Hematopoietic multipotent progenitor cell (in vitro differentiated cells): ENCODE results near the gene CHSY3. TPM values are rescaled to one million over a fixed set of nuclear protein-coding genes. Genes with fewer than 3 reads are reported as not detected.

ENCODE experiments used
- DNase-seq, 3 donors: peaks; one replicate each; pipeline ENCODE4 v3.0.0-alpha.2; 2011 to 2015; ENCODE audit warnings: low read depth in 2 of 3, low spot score in 2 of 3
- total RNA-seq: library from RNA; depleted of rRNA; stranded (reverse); fragments of >200 nt; gene quantifications from one replicate; pipeline ENCODE4 v1.2.3, GENCODE V29; 2012

The CHSY3 gene
- total RNA-seq, 1 donor, result 0.27 TPM

- DNase-seq, result no peak
Observed at GRCh38 chr5:130078661-130079060, 174.4 kb downstream of the CHSY3 start.

DNA sequence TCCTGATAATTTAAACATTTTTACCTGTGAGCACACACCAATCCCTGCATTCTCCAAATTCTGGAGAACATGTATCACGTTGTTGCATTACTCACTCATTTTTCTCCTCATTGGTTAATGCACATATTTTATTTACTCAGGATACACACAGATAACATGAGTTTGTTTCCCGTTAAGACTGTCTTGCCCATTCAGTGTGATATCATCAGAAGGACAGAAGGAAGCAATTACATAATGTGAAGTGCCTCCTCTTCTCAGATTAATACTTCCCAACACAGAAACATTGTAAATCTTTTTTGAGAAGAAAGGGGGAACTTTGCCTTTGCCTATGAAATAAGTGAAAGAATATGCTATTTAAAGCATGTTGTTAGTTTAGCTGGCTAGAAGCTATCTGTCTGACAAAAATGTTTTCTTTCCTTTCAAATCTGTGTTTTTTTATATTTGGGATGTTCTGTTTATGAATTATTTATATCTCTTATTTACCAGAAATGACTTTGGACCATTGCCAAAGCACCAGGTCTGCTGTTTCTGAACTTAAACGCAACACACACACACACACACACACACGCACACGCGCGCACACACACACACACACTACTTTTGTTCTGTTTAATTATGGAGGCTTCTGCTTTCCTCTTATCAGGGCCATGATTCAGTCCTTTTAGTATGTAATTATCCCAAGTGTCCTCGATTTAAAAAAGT lies 186.5 kb downstream of the CHSY3 start:
- no peak for DNase-seq

GRCh38 chr5:130092991-130093390 lies 188.7 kb downstream of the CHSY3 start:
- DNase-seq, result no peak

- DNase-seq, result no peak
Observed at GRCh38 chr5:130096483-130096882, 192.2 kb downstream of the CHSY3 start.

- DNase-seq, result no peak
Observed at GRCh38 chr5:130099008-130099407, 194.7 kb downstream of the CHSY3 start.

- no peak for DNase-seq
Observed at GRCh38 chr5:130102375-130102774, 198.1 kb downstream of the CHSY3 start.

DNA sequence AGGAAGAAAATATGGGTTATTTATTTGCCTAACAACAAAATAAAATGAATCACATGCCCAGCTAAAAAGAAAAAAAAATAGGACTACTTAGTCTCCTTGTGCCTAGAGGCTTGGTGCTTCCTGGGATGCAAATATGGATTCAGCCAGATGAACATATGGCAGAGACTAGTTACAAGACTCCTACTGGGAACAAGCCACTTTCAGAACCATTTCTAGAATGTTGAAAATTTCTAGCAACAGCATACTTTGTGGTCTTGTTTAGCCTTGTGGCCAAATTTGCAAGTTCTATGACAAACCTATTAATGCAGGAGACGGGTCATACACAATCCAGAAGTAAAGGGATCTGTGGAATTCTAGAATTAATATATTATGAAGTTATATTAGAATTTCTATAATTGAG lies 198.7 kb downstream of the CHSY3 start:
- no peak for DNase-seq

DNA sequence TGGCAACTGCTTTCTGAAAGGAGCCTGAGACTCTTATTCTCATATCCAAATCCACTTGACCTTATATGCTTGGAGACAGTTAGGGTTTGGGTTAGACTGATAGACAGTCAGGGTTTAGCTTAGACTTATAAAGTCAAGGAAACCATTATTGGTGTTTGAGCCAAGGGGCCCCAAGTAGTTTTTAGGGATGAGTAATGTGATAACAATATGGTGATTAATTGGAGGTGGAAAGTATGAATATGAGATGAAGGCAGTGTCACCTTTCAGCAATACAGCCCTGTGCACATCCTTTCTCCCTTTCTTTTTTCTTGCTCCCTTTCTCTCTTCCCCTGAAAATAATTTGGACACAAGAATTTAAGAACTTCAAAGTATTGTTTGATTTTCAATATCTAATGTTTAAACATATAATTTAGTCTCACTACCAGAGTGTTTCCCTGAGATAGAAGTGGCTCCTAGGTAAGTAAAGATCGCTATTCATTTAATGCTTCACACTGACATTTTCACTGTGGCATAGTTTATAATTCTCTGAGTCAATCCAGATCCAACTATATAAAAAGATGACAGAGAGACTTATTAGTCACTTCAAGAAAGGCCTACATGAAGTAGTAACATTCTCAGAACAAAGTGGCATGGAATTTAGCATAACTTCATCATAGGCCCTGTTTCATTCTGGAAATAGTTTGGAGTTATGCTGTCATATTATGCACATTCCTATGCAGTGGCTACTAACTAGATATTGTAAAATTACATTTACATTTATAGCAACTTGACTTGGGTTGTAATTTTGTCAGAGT lies 200.8 kb downstream of the CHSY3 start:
- no peak for DNase-seq

GRCh38 chr5:130106480-130106879 lies 202.2 kb downstream of the CHSY3 start:
- DNase-seq, result no peak

DNA sequence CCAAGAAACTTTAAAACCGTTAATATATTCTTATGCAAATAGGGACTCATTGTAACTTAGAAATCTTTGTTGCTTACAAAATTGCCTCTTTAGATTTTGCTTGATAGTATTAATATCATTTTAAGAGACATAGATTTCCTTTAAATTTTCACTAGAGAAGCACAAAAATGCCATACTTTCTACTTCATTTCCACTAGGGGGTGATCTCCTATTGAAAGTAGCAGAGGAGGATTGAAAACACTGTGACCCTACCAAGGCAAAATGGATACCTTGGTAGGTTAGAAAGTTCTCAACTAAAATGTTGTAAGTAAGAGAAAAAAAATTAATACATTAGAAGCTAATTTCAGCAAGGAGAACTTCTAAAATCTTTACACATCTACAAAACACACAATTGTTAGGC lies 204.9 kb downstream of the CHSY3 start:
- DNase-seq, result peak in 2 of 3 donors; percentile 27 to 68

DNA sequence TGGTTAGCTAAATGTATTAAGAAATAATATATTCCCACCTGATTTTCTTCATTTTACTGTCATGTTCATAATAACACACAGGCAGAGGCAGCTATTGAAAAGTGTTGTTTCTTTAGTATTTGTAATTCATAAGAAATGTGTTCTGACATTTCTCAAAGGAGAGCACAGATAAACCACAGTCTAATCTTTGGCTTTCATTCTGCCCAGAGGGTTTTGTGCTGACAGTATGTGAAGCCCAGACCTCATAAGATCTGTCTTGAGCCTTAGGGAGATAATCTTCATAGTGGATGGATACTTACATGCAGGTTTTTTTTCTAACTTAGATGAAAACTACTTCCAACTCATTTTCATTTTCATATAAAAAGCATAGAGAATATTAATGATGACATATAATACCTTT lies 206.1 kb downstream of the CHSY3 start:
- no peak for DNase-seq

- no peak for DNase-seq
Observed at GRCh38 chr5:130111746-130112145, 207.5 kb downstream of the CHSY3 start.

DNA sequence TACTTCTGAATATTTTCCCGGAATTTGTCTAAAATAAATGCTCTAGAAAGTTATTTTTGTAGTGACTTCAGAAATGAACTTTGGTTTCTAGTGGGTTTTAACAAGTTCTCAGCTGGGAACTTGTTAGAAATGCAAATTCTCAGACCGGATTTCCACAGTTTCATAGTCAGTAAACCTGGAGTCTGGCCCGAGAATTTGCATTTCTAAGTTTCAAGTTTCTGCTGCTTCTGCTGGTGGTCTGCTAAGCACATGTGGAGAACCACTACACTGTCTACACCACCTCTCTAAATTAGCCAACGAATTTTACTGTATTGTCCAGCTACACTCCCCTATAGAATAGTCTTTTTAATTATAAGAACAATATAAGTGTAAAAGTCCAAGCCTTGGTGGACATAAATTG lies 208.0 kb downstream of the CHSY3 start:
- no peak for DNase-seq

GRCh38 chr5:130115686-130116085 lies 211.4 kb downstream of the CHSY3 start:
- DNase-seq, result no peak

- DNase-seq, result no peak
Observed at GRCh38 chr5:130116462-130116861, 212.2 kb downstream of the CHSY3 start.

DNA sequence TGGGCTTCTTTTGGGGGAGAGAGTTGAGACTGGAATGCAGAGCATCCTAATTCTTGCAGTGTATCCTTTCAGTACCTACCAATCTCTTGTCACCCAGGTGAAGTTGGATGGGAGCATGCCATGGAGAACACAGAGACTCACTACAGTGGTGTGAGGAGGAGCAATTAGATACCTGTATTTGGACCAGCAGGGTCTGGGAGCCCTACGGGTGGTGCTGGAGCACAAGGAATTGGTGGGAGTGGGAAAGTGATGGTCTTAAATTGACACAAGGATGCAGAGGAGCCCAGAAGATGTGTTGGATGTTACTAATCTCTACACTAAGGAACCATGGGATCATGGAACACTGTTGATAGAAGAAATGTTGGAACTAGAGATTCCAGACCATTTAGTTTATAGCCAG lies 212.7 kb downstream of the CHSY3 start:
- no peak for DNase-seq

DNA sequence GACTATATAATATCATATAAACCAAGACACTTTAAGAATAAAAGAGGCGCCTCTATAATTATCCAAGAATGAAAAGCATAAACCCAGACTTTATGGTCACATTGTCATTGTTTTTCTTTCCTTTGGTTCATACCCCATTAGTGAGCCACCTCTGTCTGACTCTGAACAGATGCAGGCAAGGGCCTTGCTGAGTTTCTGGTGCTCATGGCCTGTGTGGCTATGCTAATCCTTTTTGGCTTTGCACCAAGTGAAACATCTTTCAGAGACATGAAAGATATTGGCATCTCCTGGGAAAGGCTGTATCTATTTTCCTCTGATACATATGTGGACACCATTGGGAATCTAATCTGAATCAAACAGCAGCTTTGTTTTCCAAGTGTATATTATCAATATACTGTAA lies 222.5 kb downstream of the CHSY3 start:
- DNase-seq, result no peak

DNA sequence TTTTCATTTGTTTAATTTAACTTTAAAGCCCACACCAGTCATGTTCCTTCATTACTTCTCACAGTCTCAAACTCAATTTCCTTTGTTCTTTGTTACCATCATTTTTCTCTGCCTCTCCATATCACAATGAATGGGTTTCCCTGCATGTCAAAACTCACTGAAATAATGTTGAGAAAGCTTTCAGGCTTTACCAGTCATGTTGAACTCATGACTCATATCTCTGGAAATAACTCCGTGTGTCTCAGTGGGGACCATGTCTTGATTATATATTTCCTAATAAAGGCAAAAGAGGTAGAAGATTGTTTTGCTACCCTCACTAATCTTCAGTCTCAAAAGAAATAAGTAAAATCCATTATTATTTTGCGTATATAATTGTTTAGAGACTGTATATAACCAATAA lies 231.2 kb downstream of the CHSY3 start:
- DNase-seq, result no peak

DNA sequence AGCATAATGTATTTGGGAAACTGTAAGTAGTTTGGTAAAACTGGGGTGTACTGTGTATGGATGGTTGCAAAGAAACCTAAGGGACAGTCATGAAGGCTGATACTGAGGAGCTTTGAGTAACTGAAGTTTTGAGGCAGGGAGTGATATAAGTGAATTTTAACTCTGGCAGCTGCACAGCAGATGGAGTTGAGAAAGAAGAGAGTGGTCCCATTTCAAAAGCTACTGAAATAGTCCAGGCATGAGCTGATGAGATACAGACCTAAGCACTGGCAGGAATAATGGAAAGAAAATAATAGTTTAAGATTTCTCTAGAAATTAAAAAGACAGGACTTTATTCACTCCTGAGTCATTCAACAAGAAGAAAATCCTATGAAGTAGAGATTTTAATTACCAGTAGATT lies 232.0 kb downstream of the CHSY3 start:
- no peak for DNase-seq

- no peak for DNase-seq
Observed at GRCh38 chr5:130137681-130138080, 233.4 kb downstream of the CHSY3 start.

- DNase-seq, result no peak
Observed at GRCh38 chr5:130138406-130139045, 234.3 kb downstream of the CHSY3 start.
